Gastroesophageal sphincter (tissue), 3 donors: ENCODE data around the gene KRT34.

ENCODE experiments used
- EP300 ChIP-seq: sonication (generic); formaldehyde crosslinking; IDR thresholded peaks from one replicate; pipeline ENCODE4 v1.6.1; 2017; ENCODE audit warnings: antibody characterized with exemption, mild to moderate bottlenecking
- POLR2A ChIP-seq, 2 donors: fragments of 450-650 bp; IDR thresholded peaks; one replicate each; pipeline ENCODE4 v1.6.1; 2017; ENCODE audit warnings: antibody characterized with exemption in 2 of 2, mild to moderate bottlenecking in 2 of 2, moderate library complexity in 1 of 2
- TF ChIP-seq, protein P1 (sequence below), 4 experiments: fragments of 200-600 bp in 2 of 4; fragments of 450-650 bp in 2 of 4; sonication (generic) in 1 of 4; IDR thresholded peaks; one replicate each; pipeline ENCODE4 v1.5.1; 2017 to 2019; ENCODE audit warnings: antibody characterized with exemption in 4 of 4, mild to moderate bottlenecking in 2 of 4, moderate library complexity in 2 of 4

DNA sequence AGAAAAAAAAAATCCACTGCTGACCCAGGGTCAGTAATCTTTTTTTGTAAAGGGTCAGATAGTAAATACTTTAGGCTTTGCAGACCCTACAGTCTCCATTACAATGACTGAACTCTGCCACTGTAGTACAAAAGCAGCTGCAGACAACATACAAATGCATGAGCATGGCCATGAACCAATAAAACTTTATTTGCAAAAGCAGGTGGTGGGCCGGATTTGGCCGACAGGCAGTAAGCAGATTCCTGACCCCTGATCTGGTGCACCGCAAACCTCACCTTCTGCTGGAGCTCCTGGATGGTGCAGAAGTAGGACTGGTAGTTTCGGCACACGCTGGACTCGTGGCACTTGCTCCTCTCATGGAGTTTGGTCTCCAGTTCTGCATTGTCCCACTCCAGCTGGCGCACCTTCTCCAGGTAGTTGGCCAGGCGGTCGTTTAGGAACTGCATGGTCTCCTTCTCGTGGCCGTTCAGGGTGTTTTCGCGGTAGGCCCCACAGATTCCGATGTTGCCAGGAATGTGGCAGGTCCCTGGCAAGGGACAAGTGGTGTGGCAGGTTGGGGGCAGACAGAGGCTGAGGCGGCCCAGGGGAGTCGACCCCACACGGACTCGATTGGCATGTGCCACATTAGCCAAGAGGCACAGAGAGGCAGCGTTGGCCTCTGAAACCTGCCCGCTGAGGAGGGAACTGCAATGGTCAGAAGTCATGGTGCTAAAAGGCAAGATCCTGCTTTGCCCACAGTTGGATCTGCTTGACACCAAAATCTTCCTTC is 29.1 kb upstream of the KRT34 start:
- TF ChIP-seq POLR2A (IDR thresholded peaks at IDR 0.05): no peak
- TF ChIP-seq, protein P1, sequence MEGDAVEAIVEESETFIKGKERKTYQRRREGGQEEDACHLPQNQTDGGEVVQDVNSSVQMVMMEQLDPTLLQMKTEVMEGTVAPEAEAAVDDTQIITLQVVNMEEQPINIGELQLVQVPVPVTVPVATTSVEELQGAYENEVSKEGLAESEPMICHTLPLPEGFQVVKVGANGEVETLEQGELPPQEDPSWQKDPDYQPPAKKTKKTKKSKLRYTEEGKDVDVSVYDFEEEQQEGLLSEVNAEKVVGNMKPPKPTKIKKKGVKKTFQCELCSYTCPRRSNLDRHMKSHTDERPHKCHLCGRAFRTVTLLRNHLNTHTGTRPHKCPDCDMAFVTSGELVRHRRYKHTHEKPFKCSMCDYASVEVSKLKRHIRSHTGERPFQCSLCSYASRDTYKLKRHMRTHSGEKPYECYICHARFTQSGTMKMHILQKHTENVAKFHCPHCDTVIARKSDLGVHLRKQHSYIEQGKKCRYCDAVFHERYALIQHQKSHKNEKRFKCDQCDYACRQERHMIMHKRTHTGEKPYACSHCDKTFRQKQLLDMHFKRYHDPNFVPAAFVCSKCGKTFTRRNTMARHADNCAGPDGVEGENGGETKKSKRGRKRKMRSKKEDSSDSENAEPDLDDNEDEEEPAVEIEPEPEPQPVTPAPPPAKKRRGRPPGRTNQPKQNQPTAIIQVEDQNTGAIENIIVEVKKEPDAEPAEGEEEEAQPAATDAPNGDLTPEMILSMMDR (IDR thresholded peaks at IDR 0.05): no peak
- no peak for TF ChIP-seq EP300
